Stimulated activated CD8-positive, alpha-beta memory T cell treated with anti-CD3 and anti-CD28 coated beads, Interleukin-7, amount 100 ng/mL, for 24 hours (primary cell): ENCODE data around the gene KAT7.

Source experiments
- DNase-seq: peaks from one replicate; pipeline ENCODE4 v3.0.0-alpha.2; 2020; ENCODE audit warnings: low read depth

KAT7 gene

DNA sequence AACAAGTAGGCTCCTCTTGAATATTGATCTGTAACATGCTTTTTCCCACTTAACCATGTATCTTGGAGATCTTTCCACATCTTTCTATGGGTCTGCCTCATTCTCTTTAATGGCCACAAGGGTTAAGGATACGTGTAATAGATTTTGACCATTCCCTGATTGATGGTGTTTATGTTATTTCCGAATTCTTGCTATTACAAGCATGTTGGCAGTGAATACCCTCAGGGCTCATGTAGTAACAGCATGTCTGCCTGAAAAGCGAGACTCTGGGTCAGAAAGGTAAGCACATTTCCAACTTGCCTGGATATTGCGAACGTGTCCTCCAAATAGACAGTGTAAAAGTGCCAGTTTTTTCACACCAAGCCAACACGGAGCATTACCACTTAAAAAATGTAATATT lies 54.4 kb downstream of the KAT7 start:
- no peak for DNase-seq

DNA sequence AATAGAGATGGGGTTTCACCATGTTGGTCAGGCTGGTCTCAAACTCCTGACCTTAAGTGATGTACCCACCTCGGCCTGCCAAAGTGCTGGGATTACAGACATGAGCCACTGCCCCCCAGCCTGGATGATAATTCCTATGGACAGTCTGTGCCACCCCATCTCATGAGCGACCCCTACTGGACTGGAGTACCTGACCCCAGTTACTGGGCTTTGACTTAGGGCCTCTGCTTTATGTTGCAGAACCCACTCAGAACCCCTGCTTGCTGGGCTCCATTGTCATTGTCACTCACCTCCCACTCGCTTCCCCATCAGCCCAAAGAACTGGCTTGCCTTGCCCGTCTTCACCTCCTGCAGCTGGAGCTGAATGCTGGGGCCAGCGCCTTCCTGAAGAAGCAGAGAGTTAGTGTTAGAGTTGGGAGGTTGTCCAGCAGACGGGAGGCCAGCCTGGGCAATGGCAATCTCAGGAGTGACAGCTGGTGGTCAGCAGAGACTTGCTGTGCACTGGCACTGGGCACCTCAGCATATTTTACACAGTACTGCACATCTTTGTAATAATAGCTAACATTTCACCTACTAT lies 55.4 kb downstream of the KAT7 start:
- no peak for DNase-seq

DNA sequence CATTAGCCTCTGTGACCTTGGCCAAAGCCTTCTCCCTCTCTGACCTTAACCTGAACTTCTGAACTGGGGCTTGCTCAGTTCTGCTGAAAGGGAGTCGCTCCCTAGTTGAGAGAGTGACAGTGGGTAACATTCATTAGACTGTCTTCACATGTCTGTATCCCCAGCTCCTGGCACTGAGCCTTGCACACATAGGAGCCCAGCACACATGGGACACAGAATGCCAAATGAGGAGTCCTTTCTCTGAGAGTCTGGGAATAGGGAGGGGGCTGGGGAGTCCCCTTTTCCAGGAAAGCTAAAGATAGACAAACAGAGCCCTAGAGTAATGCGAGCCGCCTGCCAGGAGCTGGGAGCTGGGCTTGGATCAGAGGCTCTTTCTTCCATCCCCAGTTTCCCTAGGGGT lies 56.8 kb downstream of the KAT7 start:
- no peak for DNase-seq

DNA sequence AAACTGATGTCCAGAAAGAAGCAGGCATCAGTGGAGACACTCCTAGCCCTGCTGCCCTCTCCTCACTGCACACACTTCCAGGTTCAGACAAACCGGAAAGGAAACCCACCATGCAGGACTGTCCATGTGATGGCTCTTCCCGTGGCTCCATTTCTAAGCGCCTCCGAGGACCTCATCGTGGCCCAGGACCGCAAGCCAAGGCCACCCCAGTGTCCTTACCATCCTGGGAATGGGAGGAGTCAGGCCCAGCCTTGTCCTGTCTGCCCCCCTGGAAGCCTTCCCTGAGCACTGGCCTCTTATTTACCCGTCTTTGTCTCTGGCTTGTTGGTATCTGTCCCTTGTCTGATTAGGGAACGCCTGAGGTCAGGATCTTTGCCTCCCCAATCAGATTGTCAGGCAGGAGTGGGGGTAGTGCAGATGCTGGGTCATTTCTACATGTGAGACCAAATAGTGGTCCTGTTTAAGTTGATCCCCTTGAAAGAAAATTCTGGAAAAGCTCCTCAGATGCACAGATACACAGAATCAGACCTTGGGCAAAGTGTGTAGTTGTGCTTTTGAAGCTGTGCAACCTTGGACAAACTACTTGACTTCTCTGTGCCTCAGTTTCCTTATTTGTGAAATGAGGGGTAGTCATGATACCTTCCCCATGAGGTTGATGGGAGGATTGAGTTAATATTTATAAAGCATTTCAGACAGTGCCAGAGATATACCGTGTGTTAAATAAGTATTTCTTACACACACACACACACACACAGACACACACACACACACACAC lies 58.6 kb downstream of the KAT7 start:
- DNase-seq, result no peak

DNA sequence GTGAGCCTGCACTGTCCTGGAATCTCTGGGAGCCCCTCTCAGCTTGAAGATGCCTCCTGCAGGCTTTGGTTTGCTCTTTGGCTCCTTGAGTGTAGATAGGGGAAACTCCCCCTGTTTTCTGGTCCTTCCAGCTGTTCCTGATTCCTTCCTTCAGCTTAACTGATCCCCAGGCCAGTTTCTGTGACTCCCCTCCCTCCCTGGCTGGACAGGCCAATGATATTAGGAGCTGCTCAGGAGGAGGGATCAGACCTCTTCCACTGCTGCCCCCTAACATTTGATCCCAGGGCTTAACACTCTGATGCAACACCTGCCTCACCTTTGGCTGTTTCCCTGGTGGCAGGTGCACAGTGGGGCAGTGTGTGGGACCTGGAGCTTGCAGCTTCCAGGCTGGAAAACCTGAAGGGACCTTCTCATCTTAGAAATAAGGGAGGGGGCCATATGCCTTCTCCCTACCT lies 59.6 kb downstream of the KAT7 start, which contains the start of gene TAC4:
Gene TAC4, minus strand, starts transcription at position 51 of the 455 bp plus-strand sequence. CDS start 52 bp downstream, outside the sequence.
- no peak for DNase-seq

DNA sequence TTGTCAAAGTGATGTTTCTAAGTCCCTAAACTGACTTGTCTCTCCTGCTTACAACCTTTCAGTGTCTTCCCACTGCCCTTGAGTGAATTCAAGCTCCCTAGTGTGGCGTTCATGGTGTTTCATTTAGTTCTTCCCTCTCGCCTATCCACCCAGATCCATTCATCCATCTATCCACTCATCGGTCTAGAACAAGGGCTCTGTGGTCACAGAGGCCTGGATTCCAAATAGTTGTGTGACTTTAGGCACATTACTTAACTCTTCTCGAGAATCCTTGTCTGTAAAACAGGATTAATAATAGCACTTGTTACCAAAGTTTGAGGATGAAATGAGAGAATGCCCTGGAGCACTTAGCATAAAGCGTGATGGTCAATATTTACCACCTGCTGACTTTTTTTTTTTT lies 60.3 kb downstream of the KAT7 start:
- no peak for DNase-seq

DNA sequence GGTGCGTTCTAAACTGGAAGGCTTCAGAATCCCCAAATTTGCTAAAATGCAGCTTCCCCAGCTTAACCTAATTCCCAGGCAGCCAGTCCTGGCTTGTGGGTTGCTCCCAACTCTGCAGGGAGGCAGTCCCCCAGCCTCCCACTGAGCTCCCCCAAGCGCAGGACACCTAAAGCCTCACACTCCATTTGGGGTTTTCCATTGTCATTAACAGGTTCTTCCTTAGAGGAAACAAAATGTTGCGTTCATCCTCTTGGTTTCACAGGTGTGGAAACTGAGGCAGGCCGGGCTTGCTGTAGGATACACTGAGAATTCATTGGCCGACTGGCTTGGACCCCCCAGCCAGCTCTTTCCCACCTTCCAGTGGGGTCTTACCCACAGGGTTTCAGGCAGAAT lies 61.7 kb downstream of the KAT7 start:
- no peak for DNase-seq

DNA sequence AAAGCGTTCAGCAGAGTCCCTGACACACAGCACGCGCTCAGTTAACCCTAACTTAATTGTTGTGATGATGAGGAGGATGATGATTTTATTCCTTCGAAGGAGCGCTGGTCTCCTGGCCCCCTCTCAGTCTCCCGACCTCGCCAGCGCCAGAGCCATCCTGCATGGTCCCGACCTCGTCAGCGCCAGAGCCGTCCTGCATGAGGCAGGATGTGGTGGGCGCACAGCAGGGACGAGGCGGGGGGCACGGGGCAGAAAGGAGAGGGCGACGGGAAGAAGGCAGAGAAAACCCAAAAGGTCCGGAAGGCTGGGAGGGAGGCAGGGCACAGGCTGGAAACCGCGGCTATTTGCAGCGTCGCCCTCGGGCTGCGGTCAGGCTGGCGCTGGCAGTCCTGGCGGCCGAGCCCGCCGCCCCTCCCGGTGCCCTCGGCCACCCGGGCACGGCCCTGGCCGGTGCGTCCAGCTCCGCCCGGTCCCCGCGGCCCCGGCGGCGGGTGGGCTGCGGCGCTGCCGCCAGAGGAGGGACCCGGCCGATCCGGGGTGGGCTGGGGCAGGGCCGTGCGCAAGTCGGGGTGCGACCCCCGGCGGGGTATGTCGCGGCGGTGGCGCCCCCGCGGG lies 62.4 kb downstream of the KAT7 start:
- no peak for DNase-seq

DNA sequence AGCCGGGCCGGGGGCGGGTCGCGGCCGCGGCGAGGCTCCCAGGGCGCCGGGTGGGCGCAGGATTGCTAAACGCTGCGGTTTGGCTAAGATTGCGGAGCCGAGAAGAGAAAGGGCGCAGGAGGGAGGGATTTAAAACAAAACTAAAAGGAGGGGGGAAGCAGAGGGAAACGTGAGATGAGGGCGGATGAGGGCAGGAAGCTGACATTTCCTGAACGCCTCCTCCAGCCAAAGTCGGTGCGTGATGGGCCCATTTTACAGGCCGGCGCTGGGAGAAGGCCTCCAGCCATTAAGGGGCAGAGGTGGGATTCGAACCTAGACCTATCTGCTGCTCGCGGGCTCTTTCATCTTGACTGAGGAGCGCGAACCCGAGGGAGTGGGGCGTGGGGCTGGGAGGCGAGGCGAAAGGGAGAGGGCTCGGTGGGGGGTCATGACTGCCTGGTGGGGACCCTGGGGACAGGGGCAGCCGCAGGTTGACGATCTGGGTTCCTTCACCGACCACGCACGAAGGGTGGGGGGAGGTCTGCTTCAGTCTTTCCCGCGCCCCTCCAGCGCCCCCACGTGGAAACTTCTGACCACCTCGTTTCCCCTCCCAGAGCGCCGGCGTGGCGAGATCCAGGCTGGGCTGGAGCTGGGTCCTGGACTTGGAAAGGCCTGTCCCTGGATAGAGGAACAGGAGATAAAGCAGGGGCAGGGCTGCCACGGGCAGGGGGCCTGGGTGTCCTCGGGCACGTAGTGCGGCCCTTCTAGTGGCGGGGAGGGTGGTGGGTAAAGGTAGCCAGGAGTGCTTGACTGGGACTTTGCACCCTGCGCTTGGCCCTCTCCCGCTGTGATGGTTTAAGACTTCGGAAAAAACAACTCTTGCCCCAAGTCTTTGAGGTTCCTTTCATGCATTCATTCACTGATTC lies 63.2 kb downstream of the KAT7 start:
- DNase-seq, result peak; percentile 43

DNA sequence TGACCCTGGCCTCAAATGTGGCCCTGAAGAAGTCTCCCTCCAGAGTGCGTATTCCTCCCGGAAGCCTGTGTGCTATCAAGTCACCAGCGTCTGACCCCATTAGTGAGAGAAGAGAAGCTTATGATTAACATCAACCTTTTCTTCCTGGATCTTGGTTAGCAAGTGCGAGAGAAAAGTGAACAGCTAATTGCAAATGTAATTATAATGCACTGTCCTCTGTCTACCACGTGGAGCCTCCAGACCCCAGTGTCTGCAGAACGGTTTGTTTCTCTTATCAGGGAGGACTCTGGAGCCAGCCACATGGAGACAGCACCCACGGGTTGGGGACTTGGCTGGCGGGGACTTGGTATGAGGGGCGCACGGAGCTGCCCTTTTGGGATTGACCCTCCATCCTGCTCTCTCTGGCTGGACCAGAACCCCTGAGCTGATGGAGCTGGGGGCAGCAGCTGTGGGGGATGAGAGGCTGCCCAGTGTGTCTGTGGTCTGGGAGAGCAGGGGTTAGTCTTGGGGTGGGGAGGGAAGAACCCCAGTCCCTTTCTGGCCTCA lies 65.1 kb downstream of the KAT7 start:
- DNase-seq, result no peak

DNA sequence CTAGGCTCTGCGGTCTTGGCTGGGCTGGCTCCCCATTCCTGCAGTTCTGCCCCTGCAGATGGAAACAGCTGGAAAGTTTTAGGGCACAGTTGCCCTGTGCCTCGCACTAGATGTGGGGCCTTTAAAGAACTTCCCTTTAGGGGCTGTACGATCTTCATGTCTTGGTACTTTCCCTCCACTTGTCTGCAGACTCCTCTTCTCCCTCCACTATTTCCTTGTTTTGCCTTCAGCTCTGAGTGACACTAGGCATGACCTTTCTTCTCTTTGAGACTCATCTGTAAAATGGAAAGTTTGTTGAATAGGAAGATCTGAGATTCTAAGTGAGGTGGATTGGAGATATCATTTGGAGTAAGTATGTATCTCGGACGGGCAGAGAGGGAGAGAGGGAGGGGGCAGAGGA lies 65.6 kb downstream of the KAT7 start:
- no peak for DNase-seq

DNA sequence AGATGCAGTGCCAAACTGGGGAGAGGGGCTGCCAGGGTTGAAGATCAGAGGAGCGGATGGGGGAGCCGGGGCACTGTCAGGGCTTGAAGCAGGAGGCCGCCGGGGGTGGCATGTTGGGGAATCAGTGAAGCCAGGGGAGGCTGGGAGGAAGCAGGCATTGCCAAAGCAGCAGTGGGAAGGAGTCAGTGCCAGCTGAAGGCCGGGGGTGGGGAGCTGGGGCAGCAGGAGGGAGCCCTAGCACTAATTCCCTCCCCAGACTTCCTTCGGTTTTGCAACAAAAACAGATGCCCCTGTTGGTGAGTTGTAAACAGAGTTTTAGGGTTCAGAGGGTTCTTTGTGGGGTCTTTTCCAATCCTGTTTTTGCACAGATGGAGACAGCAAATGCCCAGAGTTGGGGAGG lies 70.3 kb downstream of the KAT7 start:
- DNase-seq, result no peak

DNA sequence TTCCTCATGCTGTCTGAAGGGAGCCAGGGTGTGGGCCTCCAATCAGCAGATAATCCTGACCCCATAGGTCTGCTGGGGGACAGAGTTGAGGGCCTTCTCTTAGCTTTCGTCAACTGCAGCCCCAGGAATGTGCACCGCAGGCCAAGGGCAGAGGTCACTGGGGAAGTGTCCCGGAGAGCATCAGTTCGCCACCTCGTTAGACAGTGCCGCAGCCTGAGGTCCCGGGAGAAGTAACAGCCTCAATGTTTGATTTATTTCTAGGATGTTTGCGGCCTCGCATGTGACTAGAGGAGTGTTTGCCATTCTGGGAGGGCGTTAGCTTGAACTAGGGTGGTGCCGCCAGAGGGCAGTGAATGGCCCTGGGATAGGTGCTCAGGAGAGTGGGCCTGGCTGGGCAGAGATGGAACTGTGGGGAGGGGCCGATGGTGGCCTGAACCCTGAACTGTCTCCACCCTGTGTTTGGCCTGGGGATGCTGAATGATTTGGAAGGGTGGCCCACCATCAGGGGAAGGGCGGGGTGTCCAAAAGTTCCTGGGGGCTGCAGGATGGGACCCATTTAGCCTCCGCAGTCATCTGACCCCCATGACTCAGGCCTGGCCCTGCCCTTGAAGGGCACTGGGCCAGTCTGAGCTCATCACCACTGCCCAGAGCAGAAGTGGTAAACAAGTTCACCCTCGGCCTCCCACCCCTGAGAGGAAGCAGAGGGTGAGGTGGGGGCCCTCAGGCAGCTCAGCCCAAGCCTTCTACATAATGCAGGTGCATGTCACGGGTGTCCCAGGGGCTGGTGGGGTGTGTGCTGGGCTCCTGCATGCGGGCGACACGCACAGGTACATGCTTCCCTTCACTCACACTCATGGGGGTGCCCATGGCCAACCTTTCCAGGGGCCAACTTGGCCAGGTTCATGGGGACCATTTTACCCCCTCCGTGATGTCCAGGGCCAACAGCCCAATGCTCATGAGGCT lies 71.8 kb downstream of the KAT7 start:
- no peak for DNase-seq

DNA sequence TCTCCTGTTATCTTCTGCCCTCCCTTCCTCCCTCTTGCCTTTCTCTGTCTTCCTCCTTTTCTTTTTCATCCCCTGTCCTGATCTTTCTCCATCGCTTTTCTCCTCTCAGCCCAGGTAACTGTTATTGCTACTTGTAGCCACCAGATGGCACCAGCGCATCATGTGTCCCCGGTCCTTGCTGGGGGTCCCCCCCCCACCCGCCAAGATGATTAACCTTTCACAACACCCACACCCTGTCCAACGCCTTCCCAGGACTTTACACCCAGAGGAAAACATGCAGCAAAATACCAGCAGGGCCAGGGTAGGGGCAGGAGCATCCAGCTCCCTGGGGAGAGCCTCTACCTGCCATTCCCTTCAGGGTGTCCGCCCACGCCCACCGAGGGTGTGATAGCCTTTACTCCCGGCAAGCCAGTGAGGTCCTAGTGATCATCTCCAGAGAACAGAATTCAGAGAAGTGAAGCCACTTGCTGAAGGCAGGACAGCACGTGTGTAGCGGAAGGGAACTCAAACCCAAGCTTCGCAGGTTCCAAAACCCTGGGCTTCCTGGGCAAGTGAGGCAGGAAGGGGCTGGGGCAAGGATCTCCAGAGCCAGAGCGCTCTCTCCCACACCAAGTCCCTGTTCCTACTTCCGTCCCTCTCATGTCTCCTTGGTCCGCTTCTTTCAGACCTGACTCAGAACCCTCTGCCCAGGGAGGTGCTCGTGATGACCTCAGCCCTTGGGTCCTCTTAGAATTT lies 72.8 kb downstream of the KAT7 start:
- DNase-seq, result peak; percentile 40

DNA sequence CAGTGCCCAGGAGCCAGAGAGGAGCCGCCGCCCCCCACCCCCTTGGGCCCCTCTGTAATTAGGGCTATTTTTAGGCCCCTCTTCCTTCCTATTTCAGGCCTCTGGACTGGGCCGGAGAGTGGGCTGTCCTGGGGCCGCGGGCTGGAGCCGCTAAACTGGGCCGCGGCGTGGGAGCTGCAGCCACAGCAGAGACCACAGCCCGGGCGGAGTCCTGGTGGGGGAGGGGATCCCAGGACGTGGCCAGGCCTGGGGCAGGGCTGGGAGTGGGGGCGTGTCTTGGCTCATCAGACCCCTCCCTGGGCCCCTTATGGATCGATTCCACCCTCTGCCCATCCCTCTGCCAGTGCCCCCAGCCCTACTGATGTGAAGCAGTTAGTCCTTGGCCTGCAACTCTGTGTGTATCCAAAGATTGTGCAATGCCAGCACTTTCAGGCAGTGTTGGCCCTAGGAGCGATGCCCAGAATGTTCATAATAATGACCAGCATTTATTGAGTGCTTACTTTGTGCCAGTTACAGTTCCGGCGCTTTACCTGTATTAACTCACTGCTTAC lies 74.4 kb downstream of the KAT7 start:
- no peak for DNase-seq

DNA sequence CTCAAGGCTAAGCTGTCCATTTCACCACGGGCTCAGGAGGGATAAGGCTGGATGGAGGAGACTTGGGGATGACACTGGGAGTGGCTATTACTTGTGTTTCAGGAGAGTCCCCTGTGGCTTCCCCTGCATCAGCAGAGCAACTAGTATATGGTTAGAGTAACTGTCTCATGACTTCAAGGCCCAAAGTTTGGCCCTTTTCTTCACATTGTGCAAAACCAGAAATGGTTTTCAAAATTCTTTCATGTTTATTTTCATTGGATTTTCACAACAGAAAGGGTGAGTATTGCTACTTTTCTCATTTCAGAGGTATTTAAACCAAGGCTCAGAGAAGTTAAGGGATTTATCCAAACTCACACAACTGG lies 77.5 kb downstream of the KAT7 start:
- DNase-seq, result no peak

DNA sequence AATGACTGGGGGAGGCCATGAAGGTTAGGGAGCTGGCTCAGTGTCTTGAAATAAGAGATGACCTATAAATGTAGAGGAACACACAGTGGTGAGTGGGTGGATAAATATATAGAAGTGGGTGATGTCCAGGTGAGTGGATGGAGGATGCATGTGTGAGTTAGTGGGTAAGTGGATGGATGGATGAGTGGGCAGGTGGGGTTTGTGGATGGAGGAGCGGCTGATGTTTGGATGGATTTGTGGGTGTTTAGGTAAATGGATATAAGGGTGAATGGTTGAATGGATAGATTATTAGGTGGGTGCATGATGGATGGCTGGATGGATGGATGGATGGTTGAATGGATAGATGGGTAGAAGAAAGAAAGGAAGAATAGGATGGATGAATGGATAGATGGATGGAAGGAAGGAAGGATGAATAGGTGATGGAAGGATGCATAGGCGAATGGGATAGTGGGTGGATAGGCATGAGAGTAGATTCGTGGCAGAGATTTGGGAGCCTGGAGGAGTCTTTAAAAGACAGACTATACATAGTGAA lies 78.5 kb downstream of the KAT7 start:
- no peak for DNase-seq

DNA sequence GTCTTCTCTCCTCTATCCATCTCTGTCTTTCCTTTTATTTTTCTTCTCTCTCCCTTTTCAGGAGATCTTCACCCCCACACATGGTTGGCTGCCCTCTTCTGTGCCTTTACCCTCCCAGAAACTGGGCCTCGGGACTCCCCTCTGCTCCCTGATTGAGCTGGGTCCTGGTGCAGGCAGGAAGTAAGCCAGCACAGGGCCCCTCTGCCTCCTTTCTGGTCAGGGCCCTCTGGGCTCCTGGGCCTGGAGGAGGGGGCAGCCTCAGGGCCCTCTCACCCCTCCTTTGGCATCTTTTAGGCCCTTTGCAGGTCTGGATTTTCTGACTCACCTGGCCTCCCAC lies 80.5 kb downstream of the KAT7 start:
- no peak for DNase-seq

DNA sequence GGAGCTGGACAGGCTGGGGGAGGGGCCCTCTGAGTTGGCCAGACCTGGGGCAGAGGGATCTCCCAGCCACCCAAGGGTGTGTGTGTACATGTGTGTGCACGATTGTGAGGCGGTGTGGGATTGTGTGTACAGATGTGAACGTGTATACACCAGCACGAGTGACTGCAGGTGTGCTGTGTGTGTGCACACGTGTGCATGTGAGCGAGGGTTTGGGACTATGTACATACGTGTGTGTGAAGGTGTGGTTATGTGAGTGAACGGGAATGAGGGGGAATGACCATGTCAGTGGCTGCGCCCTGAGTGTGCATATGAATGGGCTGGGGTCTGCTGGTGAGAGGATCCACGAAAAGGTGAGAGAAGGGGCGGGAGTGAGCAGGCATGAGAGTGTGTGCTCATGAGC lies 81.8 kb downstream of the KAT7 start:
- DNase-seq, result no peak

DNA sequence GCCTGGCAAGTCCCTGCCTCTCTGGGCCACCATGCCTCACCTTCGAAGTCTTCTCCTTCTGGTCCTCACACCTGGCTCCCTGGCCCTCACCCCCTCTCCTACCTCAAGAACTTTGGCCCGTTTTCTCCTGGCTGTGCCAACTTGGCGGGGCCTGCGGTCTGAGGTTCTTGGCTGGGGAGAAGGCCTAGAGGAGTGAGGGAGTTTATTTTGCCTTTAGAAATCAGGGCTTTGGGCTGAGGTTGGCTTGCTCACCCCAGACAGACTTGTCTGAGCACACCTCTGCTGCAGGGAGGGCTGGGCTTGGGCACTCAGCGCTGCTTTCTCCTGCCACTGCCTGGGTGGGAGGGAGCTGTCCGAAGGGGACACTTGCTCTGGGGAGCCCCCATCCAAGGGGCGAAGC lies 82.7 kb downstream of the KAT7 start:
- DNase-seq, result no peak
